DND-41 (cell line): ENCODE results near the gene TBC1D5.

ENCODE experiments used
- EZH2 ChIP-seq: IDR thresholded peaks from 3 replicates; pipeline ENCODE4 v1.6.1; 2012; ENCODE audit warnings: borderline replicate concordance, low read depth, mild to moderate bottlenecking, moderate library complexity, low read length, inconsistent platforms; ENCODE audit not compliant: severe bottlenecking
- TF ChIP-seq, protein P1 (sequence below): IDR thresholded peaks from 2 replicates; pipeline ENCODE4 v1.5.1; 2012; ENCODE audit warnings: borderline replicate concordance, low read length, moderate library complexity, mild to moderate bottlenecking; ENCODE audit not compliant: poor library complexity, severe bottlenecking; ENCODE audit errors: extremely low read depth

DNA sequence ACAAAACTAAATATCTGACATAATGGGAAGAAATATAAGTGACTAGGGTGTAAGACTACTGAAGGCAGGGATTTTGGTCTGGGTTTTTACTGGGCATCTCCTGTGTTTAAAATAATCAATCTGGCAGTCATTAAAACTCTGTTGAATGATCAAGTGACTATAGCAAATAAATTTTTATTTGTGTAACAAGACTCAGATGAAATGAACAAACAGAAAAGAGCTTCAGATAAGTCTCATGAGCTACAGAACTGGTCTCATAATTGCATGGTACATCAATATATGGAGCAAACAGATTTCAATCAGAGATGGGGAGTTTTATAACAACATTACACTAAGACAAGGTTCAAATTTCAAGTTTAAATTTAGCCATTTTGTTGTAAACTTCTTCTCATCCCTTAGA, 485.2 kb downstream of the TBC1D5 start:
- TF ChIP-seq, protein P1, sequence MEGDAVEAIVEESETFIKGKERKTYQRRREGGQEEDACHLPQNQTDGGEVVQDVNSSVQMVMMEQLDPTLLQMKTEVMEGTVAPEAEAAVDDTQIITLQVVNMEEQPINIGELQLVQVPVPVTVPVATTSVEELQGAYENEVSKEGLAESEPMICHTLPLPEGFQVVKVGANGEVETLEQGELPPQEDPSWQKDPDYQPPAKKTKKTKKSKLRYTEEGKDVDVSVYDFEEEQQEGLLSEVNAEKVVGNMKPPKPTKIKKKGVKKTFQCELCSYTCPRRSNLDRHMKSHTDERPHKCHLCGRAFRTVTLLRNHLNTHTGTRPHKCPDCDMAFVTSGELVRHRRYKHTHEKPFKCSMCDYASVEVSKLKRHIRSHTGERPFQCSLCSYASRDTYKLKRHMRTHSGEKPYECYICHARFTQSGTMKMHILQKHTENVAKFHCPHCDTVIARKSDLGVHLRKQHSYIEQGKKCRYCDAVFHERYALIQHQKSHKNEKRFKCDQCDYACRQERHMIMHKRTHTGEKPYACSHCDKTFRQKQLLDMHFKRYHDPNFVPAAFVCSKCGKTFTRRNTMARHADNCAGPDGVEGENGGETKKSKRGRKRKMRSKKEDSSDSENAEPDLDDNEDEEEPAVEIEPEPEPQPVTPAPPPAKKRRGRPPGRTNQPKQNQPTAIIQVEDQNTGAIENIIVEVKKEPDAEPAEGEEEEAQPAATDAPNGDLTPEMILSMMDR, result no peak
- no peak for TF ChIP-seq EZH2
